UCSD-AML1 (cell line): Measurements from ENCODE around the gene ATP2A3.
"Not testable (repeated sequence)": the region's sequence is repeated elsewhere in the genome, so short reads cannot be mapped to it uniquely, and the experiment has no call there.

Experiments used
- DNase-seq: peaks from one replicate; lab custom pipeline; 2025; ENCODE audit not compliant: unreplicated experiment; lab: John Stamatoyannopoulos, UW

ATP2A3 gene

DNA sequence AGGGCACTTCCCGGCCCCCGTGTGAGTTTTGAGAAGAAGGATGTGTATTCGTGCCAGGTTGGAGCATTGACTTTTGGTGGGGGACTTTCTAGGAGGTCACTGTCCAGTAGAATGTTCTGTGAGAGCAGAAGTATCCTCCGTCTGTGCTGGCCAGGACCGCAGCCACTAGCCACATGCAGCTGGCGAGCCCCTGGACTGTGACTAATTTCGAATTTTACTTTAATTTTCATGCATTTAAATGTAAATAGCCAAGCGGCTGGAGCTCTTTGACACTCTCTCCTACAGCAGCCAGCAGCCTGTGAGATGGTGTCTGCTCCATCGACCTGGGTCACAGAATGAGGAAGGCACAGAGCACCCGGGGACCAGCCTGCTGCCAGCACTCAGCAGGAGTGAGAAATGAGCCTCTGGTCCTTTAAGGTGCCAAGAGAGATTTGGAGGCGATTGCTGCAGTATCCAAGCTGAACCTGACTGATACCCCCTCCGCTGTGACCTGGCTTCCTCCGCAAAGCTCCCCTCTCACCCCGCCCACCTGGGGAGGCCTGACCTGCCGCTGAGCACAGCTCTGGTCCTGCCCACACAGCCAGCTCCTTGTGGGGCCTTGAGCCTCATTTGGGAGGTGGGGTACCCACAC is 7.8 kb downstream of the ATP2A3 start:
- DNase-seq: no peak

DNA sequence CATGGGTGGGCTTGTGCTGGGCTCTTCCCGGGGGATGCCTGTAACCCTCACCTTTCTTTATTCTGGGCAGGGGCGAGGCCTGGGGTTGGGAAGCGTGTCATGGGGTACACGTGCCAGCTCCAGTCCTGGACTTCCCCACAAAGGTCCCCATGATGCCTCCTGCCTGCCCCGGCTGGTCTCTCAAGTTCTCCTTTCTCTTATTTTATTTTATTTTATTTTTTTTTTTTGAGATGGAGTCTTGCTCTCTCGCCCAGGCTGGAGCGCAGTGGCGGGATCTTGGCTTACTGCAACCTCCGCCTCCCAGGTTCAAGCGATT is 8.6 kb downstream of the ATP2A3 start:
- DNase-seq: no peak

DNA sequence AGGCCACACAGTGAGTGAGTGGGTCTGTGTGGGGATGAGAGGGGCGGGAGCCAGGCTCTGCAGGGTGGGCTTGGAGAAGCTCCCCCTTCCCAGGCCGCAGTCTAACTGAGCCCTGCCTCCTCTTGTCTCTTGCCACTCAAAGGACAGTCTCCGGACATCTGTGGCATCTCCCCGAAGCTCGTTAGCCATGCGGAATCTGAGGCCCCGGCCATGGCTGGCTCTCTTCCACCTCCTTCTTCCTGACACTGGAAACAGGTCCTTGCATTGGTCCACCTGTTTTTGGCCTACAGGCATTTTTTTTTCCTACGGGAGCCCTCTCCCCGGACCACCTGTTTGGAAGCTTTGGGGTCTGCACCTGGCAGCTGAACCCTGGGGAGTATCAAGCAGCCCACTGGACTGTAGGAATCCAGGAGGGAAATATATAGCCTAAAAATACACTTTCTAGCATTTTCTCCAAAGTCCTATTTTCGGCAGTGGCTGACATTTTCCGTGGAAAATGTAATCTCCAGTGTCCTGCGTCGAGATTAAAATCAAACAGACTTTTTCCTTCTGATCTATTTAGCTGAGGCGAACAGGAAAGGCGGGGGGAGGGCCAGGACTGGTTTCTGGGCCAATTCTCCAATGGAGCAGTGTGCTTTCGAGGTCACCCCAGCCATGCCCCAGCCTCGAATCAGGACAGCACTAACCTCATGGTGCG is 9.1 kb downstream of the ATP2A3 start:
- no peak for DNase-seq

DNA sequence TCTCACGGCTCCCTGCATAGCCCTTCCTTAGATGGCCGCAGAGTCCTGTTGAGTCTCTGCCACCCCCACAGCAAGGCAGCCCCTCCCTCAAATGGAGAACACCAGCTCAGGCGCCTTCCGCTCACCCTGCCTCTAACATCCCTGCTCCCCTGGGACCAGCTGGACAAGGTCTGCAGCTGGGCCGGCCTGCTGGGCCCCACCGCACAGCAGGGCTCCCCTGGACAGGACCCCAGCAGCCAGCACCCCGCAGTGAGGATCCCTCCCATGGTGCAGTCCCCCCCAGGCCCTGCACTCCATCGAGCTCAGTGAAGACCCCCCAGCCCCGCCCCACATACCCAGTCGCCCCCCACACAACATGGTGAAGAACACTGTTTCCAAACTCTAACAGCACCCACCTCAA is 10.2 kb downstream of the ATP2A3 start:
- no peak for DNase-seq

DNA sequence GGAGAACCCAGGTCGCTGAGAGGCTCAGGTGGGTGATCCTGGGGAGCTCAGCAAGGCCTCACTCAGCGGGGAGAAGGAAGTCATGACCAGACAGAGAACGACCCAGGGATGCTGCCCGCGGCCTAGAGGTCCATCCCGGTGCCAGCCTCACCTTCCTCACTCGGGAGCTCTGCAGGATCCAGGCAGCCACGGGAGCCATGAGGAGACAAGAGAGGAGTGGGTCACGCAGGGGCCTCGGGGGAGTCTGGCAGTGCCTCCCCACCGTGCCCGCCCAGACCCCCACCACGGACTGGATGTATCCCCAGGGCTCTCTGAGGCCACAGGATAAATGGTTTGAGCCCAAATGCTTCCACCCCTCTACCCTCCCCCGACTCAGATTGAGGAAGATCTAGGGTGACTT is 10.7 kb downstream of the ATP2A3 start:
- no peak for DNase-seq

DNA sequence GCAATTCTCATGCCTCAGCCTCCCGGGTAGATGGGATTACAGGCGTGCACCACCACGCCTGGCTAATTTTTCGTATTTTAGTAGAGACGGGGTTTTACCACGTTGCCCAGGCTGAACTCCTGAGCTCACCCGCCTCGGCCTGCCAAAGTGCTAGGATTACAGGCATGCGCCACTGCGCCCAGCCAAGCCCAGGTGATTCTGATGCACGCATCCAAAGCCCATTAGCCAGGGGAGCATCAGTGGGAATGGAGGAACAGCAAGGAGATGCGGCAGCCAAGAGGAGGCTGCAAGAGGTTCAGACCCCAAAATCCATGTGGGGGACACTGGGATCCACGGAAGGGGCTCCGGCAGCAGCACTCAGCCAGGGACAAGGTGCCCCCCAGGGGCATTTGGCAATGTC is 12.1 kb downstream of the ATP2A3 start:
- no peak for DNase-seq

DNA sequence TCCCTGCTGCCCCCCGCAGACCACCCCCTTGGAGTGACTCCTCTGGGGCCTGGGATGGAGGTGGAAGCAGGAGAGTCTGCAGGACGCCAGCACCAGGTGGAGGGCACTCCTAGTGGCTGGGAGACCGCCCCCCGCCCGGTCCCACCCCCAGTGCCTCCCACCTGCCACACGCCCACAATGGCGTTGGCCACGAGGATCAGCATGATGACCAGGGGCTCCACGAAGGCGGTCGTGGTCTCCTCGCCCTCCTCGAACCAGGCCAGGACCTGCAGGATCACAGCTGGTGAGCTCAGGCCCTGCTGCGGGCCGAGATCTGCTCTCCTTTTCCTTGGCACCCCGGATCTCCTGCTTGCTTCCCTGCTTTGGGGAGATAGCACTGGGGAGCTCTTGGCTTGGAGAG is 12.8 kb downstream of the ATP2A3 start:
- no peak for DNase-seq

DNA sequence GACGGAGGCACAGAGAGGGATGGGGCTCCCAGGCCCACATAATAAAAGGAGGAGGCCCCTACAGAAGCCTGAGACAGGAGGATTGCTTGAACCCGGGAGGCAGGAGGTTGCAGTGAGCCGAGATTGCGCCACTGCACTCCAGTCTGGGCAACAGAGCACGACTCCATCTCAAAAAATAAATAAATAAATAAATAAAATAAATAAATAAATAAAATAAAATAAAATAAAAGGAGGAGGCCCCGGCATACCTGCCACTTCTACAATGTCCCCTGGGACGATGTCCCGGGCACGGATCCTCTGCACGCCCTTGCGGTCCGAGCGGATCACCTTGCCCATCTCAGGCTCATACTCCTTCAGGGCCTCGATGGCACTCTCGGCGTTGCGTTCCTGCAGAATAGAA is 13.2 kb downstream of the ATP2A3 start:
- no peak for DNase-seq

DNA sequence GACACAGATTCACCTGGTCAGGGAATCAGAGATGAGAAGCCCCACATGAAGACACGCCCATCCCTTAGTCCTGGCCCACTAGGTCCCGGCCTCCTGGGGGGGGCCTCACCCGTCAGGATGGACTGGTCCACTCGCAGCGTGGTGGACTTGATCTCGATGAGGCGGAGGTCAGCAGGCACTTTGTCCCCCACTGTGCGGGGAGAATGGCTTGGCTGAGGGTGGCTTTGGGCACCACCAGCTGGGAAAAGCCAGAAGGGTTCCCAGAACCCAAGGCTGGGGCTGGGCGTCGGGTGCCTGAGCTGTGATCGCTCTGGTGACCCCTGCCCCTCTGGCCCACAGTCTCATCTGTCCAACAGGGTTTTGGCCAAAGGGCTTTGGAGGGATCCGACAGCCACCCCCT is 13.7 kb downstream of the ATP2A3 start:
- no peak for DNase-seq

DNA sequence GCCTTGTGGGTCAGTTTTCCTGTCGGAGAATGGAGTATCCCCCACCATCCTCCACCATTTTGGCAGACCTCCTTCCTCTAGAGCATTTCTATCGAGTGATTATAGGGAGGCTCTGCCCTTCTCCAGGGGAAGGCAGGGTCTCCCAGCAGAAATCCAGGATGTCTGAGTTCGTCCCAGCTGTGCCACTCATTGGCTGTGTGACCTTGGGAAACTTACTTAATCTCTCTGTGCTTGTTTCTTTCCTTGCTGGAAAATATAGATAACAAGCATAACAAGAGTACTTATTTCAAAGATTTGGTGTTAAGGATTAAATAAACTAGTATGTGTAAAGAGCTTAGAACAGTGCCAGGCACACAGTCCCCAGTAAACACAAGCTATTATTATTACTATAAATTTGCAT is 14.8 kb downstream of the ATP2A3 start:
- DNase-seq: no peak

DNA sequence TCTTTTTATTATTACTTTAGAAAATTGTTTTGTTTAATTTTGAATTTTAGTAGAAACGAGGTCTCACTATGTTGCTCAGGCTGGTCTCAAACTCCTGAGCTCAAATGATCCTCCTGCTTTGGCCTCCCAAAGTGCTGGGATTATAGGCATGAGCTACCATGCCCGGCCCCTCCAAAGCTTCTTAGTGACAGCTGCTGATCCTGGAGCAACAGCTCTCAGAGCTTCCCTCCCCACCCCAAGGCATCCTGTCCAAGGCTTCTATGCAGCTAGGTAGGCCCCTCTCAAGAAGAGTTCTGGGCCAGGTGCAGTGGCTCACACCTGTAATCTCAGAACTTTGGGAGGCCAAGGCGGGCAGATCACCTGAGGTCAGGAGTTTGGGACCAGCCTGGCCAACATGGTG is 15.7 kb downstream of the ATP2A3 start:
- DNase-seq: not testable (repeated sequence)

DNA sequence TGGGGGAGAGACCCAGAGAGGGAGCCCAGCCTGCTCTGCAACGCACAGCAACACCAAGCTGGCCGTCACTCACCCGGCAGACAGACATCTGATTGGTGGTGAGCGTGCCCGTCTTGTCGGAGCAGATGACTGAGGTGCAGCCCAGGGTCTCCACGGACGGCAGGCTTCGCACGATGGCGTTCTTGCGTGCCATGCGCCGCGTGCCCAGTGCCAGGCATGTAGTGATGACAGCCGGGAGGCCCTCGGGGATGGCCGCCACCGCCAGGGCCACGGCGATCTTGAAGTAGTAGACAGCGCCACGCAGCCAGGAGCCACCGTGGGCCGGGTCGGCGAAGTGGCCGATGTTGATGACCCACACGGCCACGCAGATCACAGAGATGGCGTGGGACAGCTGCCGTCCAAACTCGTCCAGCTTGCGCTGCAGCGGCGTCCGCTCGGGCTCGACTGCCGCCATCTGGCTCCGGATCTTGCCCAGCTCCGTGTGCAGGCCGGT is 16.9 kb downstream of the ATP2A3 start:
- DNase-seq: no peak

DNA sequence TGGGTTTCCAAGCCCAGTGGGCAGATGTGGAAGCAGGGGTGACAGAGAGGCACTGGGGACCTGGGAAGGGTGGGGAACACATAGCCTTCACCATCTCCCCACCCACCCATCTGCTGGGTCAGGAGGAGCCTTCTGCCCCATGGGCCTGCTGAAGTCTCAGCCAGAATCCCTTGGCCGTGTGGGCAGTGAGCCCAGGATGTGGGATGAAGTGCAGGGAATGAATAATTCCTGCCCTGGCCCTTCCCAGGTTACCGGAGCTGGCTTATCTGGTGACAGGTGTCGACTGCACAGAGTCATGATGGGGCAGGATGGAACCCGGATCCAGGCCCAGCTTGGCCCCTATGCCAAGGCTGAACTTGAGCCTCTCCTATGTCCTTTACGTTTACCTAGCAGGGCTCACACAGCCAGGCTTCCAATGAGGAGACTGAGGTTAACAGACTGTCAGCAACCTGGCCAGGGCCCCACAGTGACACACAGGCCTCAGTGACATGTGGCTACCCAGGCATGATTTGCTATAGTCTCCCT is 17.5 kb downstream of the ATP2A3 start:
- DNase-seq: no peak

DNA sequence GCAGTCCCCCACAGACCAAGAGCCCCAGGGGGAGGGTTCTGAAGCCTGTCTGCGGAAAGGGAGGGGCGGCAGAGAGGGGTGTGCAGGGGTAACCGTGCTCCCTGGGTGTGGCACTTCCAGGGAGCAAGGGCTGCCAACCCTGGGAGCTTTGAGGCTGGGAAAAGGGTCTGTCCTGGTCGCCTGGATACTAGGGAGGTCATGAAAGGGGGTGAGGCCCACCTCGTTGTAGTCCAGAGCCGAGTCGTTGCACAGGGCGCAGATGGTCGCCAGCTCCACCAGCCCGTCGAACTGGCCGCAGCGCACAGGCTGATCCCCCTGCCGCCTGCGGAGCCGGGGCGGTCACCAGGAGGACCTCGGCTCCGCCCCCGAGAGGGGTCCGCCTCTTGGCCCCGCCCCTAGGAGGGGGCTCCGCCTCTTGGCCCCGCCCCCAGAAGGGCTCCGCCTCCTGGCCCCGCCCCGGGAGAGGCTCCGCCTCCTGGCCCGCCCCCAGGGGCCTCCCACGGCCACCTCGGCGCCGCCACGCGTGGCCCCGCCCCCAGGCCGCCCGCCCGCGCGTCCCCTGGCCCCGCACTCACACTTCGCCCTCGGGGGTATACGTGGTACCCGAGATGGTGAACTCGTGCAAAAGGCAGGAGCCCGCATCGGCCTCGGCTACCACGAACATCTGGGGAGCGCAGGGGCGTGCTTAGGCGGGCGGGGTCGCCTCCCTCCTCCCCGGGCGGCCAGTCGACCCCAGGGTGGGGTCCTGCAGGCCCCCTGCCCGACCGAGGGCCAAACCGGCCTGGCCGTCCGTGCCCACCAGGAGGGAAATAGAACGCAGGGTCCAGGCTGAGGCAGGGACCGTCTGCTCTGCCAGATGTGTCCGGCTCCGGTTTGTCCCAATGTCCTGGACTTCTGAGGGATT is 19.5 kb downstream of the ATP2A3 start:
- DNase-seq: no peak

DNA sequence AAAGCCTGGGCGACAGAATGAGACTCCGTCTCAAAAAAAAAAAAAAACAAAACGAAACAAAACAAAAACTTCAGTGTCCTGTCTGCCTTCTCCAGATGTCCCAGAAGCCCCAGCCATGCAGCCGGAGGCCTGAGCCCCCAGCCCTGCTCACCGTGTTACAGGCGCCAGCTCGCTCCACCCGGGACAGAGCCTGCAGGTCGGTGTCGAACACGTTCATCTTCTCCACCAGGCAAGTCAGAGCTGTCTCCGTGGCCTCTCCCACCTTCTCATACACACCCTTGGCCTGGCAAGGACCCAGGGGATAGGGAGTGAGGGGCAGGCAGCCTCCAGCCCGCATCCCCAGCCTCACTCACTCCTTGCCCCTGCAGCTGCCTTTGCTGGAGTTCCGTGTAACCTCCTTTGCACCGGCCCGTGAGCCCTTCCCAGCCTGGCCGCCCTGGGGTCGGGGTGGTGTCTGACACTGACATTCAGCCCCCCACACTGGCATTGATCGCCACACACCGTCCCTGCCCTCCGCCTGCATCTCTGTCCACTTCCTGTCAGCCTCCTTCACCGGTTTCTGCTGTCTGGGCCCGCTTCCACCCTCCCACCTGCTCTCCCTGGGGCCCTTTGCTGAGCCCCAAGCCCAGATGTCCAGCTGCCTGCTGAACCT is 20.9 kb downstream of the ATP2A3 start:
- no peak for DNase-seq

DNA sequence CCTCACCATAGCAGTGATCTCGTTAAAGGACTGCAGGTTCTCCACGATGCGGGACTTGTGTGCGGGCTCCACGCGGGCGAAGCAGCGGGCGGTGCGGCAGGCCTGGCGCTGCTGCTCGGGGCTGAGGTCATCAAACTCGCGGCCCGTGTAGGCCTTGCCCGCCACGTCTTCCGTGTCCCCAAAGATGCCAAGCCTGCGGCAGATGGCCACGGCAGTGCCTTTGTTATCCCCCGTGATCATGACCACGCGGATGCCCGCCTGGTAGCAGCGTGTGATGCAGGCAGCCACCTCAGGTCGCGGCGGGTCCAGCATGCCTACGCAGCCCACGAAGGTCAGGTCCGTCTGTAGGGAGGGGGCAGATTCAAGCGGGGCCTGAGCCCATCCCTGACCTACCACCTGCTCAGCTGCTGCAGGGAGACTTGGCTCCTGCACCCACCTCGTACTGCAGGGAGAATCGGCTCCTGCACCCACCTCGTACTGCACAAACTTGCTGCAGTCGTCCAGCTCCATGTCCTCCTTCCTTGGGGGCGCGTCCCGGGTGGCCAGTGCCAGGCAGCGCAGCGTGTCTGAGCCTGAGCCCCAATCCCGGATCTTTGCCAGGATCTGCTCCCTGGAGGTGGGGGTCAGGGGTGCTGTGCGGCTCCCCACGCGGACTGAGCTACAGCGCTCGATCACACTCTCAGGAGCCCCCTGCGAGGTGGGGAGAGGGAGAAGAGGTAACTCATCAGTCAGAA is 23.1 kb downstream of the ATP2A3 start:
- no peak for DNase-seq

DNA sequence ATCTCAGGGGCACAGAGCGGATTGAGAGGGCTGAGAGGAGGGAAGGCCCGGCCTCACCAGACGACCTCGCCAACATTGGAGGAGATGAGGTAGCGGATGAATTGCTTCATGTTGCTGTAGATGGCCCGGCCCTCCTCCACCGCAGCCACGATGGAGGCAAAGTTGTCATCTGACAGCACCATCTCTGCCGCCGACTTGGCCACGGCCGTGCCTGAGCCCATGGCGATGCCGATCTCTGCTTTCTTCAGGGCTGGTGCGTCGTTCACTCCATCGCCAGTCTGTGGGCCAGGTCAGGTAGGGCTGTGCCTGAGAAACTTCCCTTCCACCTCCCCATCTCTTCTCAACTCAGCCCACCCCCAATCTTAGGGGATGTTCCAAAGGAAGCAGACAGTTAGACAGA is 26.9 kb downstream of the ATP2A3 start:
- no peak for DNase-seq

DNA sequence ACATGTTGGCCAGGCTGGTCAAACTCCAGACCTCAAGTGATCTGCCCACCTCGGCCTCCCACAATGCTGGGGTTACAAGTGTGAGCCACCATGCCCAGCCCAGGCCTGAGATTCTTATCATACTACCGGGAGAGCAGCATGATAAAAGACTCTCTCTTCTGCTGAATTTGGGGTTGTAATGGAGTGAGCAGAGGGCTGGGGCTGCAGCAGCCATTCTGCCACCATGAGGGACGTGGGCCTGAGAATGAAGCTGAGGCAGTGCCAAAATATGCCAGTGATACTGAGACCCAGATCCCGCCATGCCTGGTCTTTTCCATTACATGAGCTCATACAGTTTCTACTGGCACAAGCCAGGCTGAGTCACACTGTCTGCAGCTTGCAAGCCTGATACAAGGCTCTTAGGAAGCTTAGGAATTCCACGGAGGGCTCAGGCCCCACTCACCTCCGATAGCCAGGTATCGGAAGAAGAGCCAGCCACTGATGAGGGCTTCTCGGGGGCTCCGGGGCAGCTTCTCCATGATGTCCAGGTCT is 28.3 kb downstream of the ATP2A3 start:
- no peak for DNase-seq

DNA sequence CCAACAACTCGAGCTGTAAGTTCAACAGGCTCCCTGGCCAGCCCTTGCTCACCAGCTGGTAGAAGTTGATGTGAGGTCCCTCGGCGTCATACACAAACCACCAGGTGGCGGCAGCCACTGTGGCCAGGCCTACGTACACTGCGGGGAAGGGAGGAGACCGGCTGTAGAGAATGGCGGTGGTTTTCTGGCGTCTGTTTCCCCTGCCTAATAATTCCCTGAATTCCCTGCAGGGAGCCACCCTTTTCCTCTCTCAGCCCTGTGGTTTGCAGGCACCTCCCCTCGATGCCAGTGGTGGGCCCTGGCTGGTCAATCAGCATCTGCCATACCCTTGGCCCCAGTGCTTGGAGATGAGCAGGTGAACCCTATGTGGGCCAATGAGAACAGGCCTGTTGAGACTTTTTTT is 29.1 kb downstream of the ATP2A3 start:
- peak; percentile 83 for DNase-seq

DNA sequence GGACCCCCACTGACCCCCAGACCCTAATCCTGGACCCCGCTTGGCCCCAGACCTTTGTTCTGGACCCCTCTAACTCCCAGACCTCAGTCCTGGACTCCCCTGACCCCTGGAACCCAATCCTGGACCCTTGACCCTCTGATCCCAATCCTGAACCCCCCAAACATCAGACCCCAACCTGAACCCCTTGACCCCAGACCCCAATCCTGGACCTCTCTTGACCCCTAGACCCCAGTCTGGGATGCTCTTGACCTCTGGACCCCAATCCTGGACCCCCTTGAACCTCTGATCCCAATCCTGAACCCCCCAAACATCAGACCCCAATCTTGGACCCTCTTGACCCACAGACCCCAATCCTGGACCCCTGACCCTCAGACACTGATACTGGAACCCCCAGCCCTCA is 34.5 kb downstream of the ATP2A3 start:
- no peak for DNase-seq
